Transverse colon (tissue), 4 donors: ENCODE data around the gene GDF7.

Source experiments
- POLR2AphosphoS5 ChIP-seq, 3 donors: sonication (generic); formaldehyde crosslinking; IDR thresholded peaks; one replicate each; pipeline ENCODE4 v1.6.1; 2016; ENCODE audit warnings: antibody characterized with exemption in 3 of 3
- TF ChIP-seq, protein P1 (sequence below), 5 experiments: fragments of 200-600 bp in 3 of 5; fragments of 450-650 bp in 2 of 5; sonication (generic) in 3 of 5; IDR thresholded peaks; 1 replicate in 2 of 5; 2 replicates in 3 of 5; pipeline ENCODE4 v1.5.1; 2016 to 2017; ENCODE audit warnings: antibody characterized with exemption in 5 of 5, inconsistent platforms in 3 of 5, mild to moderate bottlenecking in 2 of 5, moderate library complexity in 1 of 5

DNA sequence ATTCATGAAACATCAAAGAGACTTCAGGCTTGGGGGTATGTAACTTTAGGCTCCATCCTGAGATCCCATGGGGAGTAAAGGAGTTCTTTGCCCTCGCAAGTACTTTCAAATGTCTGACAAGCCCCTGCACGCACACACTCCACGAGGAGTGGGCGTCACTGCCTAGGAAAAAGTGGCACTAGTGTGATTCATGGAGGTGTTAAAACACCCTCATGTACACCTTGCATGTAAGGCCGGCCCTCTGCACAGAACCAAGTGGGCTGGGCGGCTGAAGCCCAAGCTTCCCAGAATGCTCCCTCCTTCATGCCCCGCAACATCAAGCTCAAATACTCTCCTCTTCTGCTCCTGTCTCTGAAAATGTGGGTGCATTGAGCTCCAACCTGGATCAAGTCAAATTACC, 23.9 kb upstream of the GDF7 start:
- TF ChIP-seq, protein P1, sequence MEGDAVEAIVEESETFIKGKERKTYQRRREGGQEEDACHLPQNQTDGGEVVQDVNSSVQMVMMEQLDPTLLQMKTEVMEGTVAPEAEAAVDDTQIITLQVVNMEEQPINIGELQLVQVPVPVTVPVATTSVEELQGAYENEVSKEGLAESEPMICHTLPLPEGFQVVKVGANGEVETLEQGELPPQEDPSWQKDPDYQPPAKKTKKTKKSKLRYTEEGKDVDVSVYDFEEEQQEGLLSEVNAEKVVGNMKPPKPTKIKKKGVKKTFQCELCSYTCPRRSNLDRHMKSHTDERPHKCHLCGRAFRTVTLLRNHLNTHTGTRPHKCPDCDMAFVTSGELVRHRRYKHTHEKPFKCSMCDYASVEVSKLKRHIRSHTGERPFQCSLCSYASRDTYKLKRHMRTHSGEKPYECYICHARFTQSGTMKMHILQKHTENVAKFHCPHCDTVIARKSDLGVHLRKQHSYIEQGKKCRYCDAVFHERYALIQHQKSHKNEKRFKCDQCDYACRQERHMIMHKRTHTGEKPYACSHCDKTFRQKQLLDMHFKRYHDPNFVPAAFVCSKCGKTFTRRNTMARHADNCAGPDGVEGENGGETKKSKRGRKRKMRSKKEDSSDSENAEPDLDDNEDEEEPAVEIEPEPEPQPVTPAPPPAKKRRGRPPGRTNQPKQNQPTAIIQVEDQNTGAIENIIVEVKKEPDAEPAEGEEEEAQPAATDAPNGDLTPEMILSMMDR (IDR thresholded peaks at IDR 0.05), result no peak
- TF ChIP-seq POLR2AphosphoS5 (IDR thresholded peaks at IDR 0.05), result no peak
